Hair follicle dermal papilla cell (primary cell): Measurements from ENCODE around the gene ABCA2. TPM values are rescaled to one million over a fixed set of nuclear protein-coding genes. Genes with fewer than 3 reads are reported as not detected.

Source experiments
- total RNA-seq: library from RNA; depleted of rRNA; stranded (reverse); fragments of >200 nt; gene quantifications from 2 replicates; pipeline ENCODE4 v1.2.3, GENCODE V29; 2012

Gene ABCA2, protein sequence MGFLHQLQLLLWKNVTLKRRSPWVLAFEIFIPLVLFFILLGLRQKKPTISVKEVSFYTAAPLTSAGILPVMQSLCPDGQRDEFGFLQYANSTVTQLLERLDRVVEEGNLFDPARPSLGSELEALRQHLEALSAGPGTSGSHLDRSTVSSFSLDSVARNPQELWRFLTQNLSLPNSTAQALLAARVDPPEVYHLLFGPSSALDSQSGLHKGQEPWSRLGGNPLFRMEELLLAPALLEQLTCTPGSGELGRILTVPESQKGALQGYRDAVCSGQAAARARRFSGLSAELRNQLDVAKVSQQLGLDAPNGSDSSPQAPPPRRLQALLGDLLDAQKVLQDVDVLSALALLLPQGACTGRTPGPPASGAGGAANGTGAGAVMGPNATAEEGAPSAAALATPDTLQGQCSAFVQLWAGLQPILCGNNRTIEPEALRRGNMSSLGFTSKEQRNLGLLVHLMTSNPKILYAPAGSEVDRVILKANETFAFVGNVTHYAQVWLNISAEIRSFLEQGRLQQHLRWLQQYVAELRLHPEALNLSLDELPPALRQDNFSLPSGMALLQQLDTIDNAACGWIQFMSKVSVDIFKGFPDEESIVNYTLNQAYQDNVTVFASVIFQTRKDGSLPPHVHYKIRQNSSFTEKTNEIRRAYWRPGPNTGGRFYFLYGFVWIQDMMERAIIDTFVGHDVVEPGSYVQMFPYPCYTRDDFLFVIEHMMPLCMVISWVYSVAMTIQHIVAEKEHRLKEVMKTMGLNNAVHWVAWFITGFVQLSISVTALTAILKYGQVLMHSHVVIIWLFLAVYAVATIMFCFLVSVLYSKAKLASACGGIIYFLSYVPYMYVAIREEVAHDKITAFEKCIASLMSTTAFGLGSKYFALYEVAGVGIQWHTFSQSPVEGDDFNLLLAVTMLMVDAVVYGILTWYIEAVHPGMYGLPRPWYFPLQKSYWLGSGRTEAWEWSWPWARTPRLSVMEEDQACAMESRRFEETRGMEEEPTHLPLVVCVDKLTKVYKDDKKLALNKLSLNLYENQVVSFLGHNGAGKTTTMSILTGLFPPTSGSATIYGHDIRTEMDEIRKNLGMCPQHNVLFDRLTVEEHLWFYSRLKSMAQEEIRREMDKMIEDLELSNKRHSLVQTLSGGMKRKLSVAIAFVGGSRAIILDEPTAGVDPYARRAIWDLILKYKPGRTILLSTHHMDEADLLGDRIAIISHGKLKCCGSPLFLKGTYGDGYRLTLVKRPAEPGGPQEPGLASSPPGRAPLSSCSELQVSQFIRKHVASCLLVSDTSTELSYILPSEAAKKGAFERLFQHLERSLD (N-terminal part only)
- total RNA-seq: 11.9 and 15.1 TPM in 2 replicates

DNA sequence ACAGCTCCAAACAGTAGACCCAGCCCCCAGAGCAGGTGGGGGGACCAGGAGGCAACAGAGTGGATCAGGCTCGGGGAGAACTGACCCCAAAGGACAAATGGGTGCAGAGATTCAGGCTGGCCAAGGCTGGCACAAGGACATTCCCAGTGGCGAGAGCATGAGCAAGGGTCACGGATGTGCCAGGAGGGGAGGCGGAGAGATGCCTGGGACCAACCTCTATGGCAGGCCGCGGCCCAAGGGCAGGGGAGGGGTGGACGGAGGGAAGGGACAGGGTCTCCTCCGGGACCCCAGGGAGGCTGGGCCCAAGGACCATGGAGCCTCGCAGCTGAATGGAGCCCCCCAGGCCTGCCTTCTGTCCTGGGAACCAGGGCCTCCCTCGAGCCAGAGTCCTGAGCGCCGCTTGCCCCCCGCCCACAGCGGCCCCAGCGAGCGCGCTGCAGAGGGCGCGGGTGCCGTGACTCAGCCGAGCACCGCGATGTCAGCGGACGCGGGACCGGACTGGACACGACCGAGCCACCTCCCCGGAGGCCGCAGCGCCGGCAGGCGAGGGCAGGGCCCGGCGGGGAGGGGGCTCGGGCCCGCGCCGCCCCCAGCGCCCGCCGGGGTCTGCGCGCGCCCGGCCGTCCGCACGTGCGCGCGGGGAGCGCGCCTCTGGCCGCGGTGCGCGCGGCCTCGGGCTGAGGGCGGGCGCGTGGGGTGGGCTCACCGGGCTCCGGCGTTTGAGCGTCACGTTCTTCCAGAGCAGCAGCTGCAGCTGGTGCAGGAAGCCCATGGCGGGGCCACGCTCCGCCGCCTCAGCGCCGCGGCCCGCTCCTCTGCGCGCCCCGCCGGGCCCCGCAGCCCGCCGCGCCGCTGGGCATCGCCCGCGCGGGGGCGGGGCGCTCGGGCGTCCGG is at the start of gene ABCA2:
TSS of gene ABCA2 (minus strand) at position 869 of the 894 bp plus-strand sequence. CDS start at position 772, 97 bp downstream.

DNA sequence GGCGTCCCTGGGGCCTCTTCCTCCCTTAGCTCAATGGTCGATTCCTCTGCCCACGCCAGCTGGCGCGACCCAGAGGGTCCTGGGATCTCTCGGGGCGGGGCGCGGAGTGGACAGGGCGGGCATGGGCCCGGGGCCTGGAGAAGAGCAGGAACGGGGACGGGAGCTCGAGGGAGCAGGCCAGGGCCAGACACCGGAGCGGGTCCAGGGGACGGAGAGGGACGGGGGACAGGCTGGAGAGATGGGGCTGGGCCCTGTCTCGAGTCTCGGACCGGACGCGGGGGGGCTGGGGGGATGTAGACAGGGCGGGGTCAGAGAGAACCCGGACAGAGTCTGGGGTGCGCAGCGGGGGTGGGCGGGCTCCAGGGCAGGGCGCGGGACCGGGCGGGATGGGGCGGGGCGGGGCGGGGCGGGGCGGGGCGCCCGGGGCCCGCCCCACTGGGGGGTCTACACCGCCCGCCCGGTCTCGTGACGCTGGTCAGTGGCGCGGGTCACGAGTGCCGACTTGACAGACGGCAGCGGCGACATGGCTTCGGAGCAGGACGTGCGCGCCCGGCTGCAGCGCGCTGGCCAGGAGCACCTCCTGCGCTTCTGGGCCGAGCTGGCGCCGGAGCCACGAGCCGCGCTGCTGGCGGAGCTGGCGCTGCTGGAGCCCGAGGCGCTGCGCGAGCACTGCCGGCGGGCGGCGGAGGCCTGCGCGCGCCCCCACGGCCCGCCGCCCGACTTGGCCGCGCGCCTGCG is 49.1 kb upstream of the ABCA2 start, which contains the start of gene UAP1L1:
TSS of gene UAP1L1 (plus strand) at position 508 of the 738 bp plus-strand sequence. CDS start at position 524, 16 bp downstream.

DNA sequence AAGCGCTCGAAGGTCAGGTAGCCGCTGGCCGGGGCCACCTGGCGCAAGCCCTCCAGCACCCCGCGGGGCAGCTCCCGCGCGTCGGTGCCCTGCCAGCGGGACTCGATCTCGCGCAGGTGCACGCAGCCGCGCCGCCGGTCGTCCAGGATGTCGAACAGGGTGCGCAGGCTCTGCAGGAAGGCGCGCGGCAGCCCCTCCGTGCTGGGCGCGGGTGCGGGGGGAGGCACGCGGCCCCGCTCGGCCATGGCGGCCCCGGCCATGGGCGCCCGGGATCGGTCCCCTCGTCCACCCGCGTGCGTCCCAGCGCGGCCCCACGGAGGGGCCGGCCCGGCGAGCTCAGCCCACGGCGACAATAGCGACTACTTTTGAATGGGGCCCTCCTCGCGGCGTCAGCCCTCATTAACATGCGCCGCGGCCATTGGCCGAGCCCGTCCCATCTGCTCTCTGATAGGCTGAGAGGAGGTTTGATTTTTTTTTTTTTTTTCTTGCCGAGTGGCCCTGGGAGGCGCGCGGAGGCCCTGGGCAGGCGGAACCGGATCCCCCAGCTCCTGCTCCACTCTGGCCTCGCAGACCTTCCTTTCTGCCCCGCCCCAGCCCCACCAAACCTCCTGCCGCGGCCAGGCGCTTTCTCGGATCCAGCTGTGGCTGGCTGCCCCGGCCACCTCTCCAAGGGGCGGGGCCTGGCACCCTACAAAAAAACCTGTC is 42.3 kb upstream of the ABCA2 start, which contains the start of gene SAPCD2:
TSS of gene SAPCD2 (minus strand) at position 357 of the 705 bp plus-strand sequence. CDS start at position 260, 97 bp downstream.

DNA sequence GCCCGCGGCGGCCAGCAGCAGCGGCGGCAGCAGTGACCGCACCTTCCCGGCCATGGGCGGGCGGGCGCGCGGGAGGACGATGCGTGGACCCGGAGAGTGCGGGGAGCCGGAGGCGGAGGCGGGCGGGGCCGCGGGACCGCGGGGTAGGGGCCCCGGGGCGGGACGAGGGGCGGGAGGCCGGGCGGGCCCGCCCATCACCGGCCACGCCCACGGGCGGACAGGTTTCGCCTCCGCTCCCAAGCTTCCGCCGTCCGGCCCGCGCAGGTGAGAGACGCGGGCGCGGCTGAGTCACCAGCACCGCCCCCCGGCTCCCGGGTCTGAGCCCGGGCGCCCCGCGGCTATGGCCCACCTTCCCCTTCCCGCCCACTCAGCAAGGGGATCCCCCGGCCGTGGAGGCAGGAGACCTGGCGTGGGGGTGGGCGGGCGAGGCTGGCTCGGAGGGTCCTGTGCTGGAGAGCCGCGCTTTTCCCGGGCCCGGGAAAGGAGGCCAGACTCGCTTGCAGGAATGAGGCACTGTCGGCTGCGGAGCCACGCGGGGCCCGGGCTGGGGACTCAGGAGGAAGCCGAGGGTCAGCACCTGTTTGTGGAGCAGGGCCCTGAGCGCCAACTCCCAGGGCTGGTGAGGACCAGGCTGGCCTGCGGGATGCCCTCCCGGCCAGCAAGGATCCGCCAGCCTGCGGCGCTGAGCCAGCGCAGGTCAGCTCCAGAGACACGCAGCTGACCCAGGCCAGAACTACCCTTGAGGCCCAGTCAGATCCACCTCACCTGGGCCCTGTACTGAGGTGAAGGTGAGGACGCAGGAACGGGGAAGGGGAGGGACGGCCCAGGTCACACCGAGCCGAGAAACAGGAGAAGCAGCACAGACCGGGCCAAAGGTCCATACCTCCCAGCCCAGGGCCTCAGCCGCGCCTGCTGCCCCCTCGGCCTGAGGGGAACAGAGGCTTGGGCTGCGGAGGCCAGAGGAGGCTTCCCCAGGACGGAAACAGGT is 26.2 kb upstream of the ABCA2 start, which contains the start of gene ENTPD2:
TSS of gene ENTPD2 (minus strand) at position 118 of the 988 bp plus-strand sequence. CDS start at position 54, 64 bp downstream.

DNA sequence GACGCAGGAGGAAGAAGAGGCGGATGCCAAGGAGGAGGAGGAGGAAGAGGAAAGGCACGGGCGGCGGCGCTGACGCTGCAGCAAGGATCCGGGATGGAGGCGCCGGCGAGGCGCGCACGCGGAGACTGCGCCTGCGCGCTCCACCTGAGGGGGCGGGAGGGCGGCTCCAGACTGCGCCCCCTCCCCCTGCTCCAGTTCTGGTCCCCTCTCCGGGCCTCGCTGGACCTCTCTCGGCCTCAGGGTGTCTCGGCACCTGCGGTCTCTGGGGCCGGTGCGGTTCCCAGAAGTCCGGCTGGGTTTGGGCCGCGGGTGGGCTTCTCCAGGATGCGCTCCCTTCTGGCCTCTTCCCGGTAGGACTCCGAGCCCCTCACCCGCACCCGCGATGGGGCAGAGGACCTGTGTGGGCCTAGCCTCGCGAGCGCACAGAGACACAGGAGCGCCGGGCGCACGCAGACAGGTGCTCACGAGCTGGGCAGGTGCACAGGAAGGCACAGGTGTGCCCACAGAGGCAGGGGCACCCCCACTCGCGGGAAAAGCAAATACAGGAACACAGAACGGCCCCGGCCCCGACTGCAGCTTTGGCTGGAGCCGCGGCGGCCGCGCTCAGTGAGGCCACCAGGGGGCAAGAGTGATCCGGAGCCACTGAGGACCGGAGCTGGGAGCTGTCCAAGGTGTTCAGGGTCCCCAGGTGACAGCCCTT is 18.2 kb upstream of the ABCA2 start, which contains the start of gene NPDC1:
TSS of gene NPDC1 (minus strand) at position 90 of the 700 bp plus-strand sequence. CDS start 188 bp downstream, outside the sequence.

DNA sequence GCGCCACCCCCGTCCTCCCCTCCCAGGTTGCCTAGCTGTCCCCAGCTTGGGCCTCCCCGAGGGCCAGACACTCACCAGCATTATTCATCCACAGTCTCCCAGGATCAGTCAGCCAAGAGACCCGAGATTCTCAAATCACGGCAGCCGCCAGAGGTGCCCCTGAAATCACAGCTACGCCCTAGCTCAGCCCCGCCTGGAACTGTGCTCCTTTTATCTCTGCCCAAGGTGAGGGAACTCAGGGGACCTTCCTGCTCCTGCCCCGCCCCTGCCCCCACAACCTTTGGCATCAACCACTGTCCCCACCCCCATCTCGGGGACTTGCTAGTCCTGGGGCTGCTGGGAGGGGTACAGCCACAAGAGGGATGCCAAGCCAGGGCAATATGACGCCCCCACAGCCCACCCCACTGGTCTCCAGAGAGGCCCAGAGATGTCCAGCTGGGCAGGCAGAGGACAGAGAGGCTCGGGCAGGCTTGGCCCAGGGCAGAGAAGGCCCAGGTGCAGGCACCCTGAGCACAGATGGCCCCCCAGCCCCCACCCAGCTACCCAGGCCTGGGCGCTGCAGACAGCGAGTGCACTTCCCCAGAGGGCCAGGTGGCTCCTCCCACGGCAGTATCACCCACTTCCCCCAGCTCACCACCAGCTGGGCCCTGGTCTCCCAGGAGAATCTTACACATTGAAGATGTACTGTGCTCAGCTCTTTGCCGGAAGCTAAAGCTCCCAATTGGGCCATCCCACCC is 4.0 kb upstream of the ABCA2 start, which contains the start of gene FUT7:
TSS of gene FUT7 (minus strand) at position 185 of the 737 bp plus-strand sequence. CDS start at position 88, 97 bp downstream.

DNA sequence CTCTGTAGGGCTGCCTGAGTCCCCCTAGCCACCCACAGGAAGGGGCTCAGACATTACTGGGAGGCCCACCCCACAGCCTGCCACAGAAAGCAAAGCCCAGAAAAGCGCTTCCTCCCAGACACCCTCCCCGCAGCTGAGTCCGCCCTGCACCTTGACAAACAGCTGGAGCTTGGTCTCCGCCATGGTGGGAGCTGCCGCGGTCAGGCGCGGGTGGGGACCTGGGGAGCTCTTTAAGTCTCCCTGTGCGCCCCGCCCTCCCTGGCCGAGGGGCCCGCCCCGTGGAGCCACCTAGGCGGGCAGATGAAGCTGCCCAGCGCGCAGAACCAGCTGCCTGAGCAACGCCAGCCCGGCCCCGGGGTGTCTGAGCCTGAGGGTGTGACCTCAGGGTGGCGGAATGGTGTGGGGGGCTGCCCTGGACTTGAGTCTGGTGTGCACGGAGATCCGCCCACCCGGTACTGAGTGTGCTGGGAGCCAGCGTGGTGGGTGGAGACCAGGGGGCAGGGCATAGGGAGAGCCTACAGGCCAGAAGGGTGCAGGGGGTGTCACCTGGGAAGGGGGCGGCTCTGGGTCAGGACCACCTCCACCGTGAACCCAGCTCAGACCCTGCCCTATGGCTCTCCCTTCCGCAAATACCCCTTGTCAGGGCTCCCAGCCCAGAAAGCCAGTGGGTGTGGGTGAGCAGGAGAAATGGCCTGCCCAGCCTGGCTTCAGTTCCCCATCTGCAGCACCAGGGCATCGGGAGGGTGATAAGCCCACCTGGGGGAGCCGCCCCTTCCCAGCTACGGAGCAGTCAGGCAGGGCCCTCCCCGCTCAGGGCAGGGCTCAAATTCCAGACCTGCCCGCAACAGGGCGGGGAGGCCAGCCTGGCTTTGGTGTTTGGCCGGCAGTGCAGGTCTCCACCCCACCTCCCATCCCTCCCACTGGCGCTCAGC is 31.4 kb downstream of the ABCA2 start, which contains the start of gene CLIC3:
TSS of gene CLIC3 (minus strand) at position 208 of the 932 bp plus-strand sequence. CDS start at position 183, 25 bp downstream.

DNA sequence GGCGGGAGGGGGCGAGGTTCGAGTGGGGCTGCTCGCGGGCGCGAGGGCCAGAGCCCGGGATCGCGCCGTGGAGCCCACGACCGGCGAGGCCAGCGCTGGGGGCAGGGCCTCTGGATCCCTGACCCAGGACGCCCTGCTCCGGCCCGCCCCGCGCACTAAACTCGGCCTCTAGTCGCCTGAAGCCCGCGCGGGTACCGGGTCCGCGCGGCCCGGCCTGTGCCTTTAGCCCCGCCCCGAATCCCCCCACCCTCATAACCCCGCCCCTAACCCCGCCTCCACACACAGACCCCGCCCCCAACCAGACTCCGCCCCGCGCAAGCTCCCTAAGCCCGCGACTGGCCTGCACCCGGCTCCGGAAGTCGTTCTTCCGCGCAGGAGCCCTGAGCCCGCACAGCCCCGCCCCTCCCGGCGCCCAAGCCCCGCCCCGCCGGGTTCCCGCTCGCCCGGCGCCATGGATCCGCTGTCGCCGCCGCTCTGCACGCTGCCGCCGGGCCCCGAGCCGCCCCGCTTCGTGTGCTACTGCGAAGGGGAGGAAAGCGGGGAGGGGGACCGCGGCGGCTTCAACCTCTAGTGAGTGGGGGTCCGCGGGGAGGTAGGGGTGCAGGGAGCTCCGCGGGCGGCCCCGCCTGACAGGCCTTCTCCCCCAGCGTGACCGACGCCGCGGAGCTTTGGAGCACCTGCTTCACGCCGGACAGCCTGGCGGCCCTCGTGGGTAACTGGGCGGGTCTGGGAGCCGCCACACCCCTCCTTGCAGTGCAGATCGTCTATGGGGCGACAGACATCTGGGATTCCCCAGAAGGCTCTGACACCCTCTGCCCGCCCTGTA is 35.8 kb downstream of the ABCA2 start, which contains the start of gene PAXX:
TSS of gene PAXX (plus strand) at position 430 of the 826 bp plus-strand sequence. CDS start at position 452, 22 bp downstream.

DNA sequence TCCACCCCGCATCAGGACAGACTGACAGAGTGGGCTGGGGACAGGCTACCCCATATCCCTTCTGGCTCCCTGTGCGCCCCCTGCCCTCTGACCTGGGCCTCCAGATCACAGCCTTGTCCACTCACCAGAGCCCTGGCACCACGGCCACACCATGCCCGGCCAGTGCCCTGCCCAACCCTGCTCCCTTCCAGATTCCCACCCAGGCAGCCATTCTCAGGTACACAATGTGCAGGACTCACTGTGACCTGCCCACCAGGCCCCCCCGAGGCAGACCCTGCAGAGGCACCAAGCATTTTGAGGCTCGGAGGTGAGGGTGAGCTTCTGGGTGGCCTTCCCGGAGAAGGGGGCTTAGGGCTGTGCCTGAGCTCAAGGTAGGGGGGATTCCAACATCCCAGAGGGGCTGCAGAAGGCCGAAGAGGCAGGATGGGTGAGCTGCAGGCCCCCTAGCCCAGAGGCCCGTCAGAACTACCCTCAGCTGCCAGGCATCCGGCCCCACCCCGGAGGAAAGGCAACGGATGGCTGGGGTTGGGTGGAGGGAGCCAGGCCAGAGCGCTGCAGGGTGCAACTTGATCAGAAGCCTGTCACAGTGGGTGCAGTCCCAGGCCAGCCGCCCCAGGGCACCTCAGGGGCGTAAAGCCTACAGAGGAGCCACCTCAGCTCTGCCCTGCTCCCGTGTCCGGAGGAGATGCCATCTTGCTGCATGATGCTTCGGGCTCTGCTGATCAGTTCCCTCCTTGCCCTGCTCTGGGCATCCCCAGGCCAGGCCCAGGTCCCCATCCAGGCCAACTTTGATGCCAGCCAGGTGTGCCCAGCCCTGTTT is 45.6 kb downstream of the ABCA2 start, which contains the start of gene LCNL1:
TSS of gene LCNL1 (plus strand) at position 762 of the 820 bp plus-strand sequence. CDS start 594 bp downstream, outside the sequence.

DNA sequence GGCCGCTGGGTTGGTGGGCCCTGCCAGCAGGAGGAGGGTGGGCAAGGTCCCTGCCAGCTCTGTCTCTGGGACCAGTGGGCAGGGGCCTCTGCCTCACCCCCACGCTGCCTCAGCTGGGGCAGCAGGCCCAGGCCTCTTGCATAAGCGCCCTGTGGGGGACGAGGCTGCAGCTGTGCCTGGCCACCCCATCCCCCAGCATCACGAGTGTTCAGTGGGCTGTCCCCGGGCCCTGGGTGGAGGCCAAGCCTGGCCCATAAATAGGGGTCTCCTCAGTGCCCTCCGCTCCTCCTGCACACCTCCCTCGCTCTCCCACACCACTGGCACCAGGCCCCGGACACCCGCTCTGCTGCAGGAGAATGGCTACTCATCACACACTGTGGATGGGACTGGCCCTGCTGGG is 50.8 kb downstream of the ABCA2 start, which contains the start of gene PTGDS:
TSS of gene PTGDS (plus strand) at position 282 of the 400 bp plus-strand sequence. CDS start at position 357, 75 bp downstream.

